ENCODE measurements around the gene SALL4.

DNA sequence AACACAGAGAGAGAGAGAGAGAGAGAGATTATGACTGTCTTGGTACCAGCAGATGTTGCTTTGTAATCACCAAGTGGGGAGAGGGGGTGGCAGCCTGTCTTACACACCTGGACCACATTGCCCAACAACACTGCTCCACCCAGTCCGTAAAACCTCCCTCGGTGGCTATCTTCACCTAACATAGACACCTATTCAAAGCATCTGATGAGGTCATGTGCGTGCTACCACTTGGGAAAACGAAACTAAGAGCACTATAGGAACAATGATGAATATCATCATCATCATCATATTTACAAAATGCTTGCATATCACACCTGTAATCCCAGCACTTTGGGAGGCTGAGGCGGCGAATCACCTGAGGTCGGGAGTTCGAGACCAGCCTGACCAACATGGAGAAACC, 24.1 kb upstream of the SALL4 start:
- TF ChIP-seq, protein P1, sequence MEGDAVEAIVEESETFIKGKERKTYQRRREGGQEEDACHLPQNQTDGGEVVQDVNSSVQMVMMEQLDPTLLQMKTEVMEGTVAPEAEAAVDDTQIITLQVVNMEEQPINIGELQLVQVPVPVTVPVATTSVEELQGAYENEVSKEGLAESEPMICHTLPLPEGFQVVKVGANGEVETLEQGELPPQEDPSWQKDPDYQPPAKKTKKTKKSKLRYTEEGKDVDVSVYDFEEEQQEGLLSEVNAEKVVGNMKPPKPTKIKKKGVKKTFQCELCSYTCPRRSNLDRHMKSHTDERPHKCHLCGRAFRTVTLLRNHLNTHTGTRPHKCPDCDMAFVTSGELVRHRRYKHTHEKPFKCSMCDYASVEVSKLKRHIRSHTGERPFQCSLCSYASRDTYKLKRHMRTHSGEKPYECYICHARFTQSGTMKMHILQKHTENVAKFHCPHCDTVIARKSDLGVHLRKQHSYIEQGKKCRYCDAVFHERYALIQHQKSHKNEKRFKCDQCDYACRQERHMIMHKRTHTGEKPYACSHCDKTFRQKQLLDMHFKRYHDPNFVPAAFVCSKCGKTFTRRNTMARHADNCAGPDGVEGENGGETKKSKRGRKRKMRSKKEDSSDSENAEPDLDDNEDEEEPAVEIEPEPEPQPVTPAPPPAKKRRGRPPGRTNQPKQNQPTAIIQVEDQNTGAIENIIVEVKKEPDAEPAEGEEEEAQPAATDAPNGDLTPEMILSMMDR (IDR thresholded peaks at IDR 0.05; ENCODE audit: insufficient read depth, low read length) = no peak
- TF ChIP-seq, protein P2, sequence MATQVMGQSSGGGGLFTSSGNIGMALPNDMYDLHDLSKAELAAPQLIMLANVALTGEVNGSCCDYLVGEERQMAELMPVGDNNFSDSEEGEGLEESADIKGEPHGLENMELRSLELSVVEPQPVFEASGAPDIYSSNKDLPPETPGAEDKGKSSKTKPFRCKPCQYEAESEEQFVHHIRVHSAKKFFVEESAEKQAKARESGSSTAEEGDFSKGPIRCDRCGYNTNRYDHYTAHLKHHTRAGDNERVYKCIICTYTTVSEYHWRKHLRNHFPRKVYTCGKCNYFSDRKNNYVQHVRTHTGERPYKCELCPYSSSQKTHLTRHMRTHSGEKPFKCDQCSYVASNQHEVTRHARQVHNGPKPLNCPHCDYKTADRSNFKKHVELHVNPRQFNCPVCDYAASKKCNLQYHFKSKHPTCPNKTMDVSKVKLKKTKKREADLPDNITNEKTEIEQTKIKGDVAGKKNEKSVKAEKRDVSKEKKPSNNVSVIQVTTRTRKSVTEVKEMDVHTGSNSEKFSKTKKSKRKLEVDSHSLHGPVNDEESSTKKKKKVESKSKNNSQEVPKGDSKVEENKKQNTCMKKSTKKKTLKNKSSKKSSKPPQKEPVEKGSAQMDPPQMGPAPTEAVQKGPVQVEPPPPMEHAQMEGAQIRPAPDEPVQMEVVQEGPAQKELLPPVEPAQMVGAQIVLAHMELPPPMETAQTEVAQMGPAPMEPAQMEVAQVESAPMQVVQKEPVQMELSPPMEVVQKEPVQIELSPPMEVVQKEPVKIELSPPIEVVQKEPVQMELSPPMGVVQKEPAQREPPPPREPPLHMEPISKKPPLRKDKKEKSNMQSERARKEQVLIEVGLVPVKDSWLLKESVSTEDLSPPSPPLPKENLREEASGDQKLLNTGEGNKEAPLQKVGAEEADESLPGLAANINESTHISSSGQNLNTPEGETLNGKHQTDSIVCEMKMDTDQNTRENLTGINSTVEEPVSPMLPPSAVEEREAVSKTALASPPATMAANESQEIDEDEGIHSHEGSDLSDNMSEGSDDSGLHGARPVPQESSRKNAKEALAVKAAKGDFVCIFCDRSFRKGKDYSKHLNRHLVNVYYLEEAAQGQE (IDR thresholded peaks at IDR 0.05; ENCODE audit: insufficient replicate concordance, low read depth) = no peak
- no peak for TF ChIP-seq POLR2AphosphoS5 (IDR thresholded peaks at IDR 0.05; ENCODE audit: low read depth)

Measured in HL-60 (cell line).